IgD-negative memory B cell (primary cell): Measurements from ENCODE around the gene KLHL4. TPM values are rescaled to one million over a fixed set of nuclear protein-coding genes. Genes with fewer than 3 reads are reported as not detected.
"Not testable (repeated sequence)": the region's sequence is repeated elsewhere in the genome, so short reads cannot be mapped to it uniquely, and the experiment has no call there.

ENCODE experiments used
- H3K27ac Mint-ChIP-seq, 3 donors: one replicate each; pipeline ENCODE4 v1.8.0; 2020 to 2022; ENCODE audit warnings: mild to moderate bottlenecking in 3 of 3, mixed read lengths in 3 of 3, moderate library complexity in 1 of 3
- H3K27me3 Mint-ChIP-seq: one replicate; pipeline ENCODE4 v1.8.0; 2021; ENCODE audit warnings: mixed read lengths
- H3K36me3 Mint-ChIP-seq: one replicate; pipeline ENCODE4 v1.8.0; 2020; ENCODE audit warnings: mild to moderate bottlenecking, mixed read lengths
- H3K4me1 Mint-ChIP-seq, 3 donors: one replicate each; pipeline ENCODE4 v1.8.0; 2020 to 2022; ENCODE audit warnings: mixed read lengths in 3 of 3, mild to moderate bottlenecking in 1 of 3
- H3K4me3 Mint-ChIP-seq, 4 donors: one replicate each; pipeline ENCODE4 v1.8.0; 2020 to 2022; ENCODE audit warnings: mild to moderate bottlenecking in 4 of 4, mixed read lengths in 4 of 4, moderate library complexity in 3 of 4
- H3K9me3 Mint-ChIP-seq, 3 donors: one replicate each; pipeline ENCODE4 v1.8.0; 2020 to 2021; ENCODE audit warnings: mixed read lengths in 3 of 3, mild to moderate bottlenecking in 1 of 3
- polyA plus RNA-seq: library from polyadenylated mRNA; unstranded; fragments of 300-500 nt; fragmentation: Illumina TruSeq; gene quantifications from one replicate; pipeline ENCODE4 v1.2.3, GENCODE V29; 2021

Gene KLHL4
- polyA plus RNA-seq, 1 donor from 2014 or later: not detected

DNA sequence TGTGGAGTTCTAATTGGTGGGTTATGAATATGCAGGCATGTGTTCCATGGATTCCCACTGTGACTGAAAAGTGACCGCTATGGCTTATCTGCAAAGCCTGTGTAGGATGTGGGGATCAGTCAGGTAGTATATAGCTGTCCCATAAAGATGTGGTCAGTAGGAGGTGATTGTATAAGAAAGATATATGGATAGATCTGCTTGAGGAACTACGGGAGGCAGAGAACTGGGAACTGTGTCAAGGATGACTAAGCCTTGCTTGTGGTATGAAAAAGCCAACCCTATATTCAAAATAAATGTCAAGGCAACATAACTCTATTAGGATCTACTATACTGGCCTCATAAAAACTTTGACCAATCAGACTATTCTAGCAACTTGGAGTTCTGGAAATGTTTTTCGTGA lies 185.2 kb downstream of the KLHL4 start:
- no peaks in the 10 kb centered on the region for H3K27me3 Mint-ChIP-seq
- H3K9me3 Mint-ChIP-seq: peaks cover 0 to 3% (median 0%) of the 10 kb centered on the region in 3 donors
- no peak overlapping the region for H3K4me3 Mint-ChIP-seq
- H3K4me1 Mint-ChIP-seq: no peaks in the 10 kb centered on the region
- H3K36me3 Mint-ChIP-seq: no peaks in the 10 kb centered on the region
- H3K27ac Mint-ChIP-seq: no peak overlapping the region

- not testable (repeated sequence) for H3K27me3 Mint-ChIP-seq, H3K36me3 Mint-ChIP-seq, H3K9me3 Mint-ChIP-seq, H3K4me1 Mint-ChIP-seq, H3K27ac Mint-ChIP-seq, H3K4me3 Mint-ChIP-seq
Observed at GRCh38 chrX:87703469-87703868, 185.9 kb downstream of the KLHL4 start.

- Mint-ChIP-seq H3K27me3 (no peaks in the 10 kb centered on the region), H3K9me3 (peaks cover 0 to 9% (median 7%) of the 10 kb centered on the region in 3 donors), H3K36me3 (no peaks in the 10 kb centered on the region), H3K4me1 (no peaks in the 10 kb centered on the region), H3K27ac (no peak overlapping the region), H3K4me3 (no peak overlapping the region)
Observed at GRCh38 chrX:87706134-87706533, 188.5 kb downstream of the KLHL4 start.

- Mint-ChIP-seq H3K4me1 (no peaks in the 10 kb centered on the region), H3K27me3 (no peaks in the 10 kb centered on the region), H3K27ac (no peak overlapping the region), H3K9me3 (peaks cover 2 to 11% (median 7%) of the 10 kb centered on the region in 3 donors), H3K4me3 (no peak overlapping the region), H3K36me3 (peaks cover 2% of the 10 kb centered on the region)
Observed at GRCh38 chrX:87710580-87710979, 193.0 kb downstream of the KLHL4 start.
